HG03442 (cell line): Measurements from ENCODE around the gene BABAM1.

Experiments
- ATAC-seq: cut with Tn5 transposase; IDR thresholded peaks from one replicate; pipeline ENCODE4 v1.9.1; 2021; ENCODE audit warnings: mild to moderate bottlenecking, moderate library complexity; ENCODE audit not compliant: unreplicated experiment

BABAM1 gene

DNA sequence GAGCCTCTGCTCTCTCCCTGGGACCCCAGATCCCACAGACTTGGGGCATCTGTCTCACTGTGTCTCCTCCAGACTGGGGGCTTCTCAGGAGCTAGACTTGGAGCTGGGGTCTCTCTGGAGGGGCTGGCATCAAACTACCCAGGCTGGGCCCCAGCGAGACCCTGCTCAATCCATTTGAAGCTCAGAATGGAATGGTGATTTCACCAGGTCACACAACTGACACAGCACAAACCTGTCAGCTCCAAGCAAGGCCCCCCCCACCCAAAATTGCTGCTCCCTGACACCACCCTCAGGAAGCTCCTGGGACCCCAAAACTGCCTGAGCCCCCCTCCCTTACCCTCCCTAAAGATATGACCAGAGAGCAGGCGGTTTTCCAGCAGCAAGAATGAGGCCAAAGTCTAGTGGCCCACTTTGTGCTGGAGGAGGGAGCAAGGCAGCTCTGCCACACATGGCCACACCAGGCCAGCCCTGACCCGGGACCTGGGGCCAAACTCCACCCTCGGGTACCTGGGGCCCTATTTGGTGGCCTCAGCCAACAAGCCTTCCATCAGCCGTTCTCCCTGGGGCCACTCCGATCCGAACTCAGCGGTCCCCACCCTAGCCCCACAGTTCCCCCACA lies 23.9 kb upstream of the BABAM1 start:
- no peak for ATAC-seq

DNA sequence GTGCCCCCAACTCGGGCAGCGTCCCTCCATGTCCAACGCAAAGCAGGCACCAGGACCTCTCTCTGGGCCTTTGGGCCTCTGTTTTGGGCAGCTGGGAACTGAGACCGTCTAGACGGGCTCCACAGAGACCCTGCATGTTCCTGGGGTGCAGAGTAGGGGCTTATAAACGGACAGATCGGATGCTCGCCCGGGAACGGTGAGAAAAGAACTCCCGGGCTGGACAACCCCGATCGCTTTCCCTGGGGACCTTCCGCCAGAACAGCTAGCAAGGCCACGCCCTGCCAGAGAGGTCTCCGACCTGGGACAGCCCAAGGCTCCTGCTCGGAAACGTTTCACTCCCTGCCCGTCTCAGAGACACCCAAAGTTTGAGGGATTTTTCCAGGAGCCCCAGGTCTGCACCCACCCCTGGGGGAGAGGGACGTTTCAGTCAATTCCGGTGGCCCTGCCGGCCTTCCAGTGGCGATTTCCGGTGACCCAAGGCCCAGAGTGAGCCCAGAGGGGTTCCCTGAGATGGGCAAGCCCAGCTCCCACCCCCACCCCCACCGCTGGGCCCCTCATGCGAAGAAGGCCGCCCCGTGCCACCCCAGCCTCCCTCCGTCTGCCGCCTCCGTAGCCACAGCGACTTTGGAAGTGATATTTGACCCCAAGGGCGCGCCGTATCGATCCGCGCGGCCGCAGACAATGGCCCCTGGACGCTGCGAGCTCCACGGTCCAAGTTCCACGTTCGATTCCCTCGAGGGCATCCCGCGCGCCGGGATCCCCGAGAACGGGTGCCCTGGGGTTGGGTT lies 23.2 kb upstream of the BABAM1 start:
- no peak for ATAC-seq

DNA sequence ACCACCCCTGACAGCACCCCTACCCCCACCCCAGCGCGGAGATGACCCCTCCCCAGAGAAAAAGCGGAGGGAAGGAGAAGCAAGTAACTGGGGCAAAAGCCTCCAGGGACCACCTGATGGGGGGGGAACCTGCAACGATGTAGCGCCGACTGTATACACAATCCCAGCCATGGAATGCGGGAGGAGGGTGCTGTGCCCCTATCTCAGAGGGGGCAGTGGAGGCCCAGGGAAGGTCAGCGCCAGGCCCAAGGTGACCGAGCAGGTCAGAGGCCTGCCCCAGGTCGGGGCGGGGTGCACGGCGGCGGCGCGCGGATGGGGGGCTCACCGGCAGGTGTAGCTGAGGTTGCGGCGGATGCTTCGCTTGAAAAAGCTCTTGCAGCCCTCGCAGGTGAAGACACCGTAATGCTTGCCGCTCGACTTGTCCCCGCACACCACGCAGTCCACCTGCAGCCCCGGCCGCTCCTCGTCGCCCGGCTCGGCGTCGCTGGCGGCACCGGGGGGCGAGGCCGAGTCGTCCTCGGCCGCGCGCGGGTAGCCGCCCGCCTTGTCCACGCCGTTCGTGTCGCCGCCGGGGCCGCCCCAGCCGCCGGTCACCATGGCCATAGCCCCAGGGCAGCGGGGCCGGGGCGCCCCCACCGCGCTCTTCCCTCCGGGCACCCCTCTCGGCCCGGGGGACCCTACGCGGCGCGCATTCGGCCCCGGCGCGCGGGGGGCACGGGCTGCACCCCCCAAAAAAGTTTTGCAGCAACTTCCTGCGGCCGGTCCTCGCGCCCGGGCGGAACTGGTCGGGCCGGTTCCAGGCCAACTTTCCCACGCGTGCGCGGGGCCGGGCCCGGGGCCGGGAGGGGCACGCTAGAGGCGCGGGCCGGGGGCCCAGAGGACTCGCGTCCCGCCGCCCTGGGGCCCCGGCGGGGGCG lies 22.4 kb upstream of the BABAM1 start:
- peak; percentile 17 for ATAC-seq

DNA sequence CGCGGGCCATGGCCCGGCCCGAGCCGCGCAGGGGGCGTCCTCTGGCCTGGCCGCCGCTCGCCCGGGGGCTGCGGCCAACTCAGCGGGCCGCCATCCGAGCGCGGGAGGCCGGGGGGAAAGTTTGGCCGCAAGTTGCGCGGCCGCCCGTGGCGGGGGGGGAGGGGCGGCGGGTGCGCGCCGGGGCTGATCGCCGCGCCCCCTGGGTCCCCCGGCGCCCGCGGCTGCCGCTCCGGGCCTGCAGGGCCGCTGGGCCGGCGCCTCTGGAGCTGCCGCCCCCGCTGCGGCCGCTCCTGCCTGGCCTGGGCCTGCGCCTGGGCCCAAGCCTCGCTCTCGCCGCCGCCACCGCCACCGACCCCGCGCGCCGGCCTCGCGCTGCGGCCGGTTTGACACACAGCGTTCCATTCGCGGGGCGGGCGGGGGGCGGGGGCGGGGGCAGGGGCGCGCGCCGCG lies 21.7 kb upstream of the BABAM1 start, which contains the start of gene NR2F6:
TSS of gene NR2F6 (minus strand) at position 385 of the 450 bp plus-strand sequence. CDS start 699 bp downstream, outside the sequence.
- no peak for ATAC-seq

DNA sequence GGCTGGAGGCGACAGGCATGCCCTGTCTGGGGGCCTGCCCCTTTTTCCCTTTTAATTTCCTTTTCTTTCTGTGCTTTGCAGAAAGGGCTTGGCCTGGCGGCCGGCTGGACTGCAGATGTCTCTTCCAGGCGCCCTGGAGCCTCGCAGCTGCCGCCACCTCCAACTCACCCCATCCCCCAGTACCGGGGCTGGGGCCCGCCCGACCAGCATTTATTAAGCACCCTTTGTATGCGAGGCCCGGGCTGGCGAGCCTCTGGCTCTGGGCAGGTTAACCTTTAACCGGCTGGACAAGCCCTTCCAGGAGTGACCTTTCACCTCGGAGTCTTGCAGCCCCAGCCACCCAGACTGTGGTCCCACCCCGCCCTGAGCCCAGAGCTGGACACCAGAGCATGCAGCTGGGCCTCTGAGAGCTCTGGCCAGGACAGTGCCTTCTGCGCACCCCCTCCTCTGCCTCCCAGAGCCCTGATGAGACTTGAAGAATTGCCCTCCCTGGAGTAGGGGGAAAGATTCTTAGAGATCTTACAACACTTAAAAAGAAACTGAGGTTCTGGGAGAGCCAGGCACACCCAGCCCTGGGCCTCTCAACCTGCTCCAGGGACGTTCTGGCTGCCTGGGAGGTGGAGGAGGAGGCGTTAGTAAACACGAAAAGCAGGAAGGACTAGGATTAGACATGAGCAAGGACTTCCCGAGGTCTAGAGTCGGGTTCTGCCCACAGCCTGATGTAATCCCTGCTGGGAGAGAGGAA lies 20.4 kb upstream of the BABAM1 start:
- no peak for ATAC-seq

DNA sequence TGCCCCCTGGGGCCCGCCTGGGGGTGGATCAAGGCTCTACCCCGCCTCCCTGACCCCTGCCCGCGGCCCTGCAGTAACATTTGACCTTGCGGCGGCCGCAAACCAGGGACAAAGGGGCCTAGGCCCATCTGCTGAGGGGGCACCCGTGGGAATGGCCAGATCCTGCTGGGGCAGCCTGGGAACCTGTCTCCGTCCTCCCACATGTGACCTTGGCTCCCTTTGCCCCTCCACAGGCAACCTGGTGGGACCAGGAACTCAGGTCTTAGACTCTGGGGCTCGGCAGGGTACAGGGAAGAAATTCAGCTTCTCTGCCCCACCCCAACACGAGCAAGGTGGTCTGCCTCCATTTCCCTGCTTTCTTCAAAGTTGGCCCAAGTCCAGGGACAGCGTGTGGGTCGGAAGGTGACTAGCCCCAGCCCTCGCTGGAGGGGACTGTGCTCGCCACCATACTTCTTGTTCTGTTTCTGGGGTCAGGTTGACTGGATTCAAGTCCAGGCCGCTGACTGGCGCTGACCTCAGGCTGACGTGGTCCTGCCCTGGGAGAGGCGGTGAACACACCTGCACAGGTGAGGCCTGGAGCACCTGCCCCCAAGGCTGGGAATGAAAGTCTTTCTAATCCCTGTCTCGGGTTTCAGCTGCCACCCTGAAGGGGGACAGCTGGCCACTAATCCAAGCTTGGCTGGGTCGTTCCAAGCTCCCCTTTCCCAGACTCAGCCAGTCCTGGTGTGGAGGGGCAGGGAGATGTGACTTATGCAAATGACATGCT lies 19.0 kb upstream of the BABAM1 start:
- no peak for ATAC-seq

DNA sequence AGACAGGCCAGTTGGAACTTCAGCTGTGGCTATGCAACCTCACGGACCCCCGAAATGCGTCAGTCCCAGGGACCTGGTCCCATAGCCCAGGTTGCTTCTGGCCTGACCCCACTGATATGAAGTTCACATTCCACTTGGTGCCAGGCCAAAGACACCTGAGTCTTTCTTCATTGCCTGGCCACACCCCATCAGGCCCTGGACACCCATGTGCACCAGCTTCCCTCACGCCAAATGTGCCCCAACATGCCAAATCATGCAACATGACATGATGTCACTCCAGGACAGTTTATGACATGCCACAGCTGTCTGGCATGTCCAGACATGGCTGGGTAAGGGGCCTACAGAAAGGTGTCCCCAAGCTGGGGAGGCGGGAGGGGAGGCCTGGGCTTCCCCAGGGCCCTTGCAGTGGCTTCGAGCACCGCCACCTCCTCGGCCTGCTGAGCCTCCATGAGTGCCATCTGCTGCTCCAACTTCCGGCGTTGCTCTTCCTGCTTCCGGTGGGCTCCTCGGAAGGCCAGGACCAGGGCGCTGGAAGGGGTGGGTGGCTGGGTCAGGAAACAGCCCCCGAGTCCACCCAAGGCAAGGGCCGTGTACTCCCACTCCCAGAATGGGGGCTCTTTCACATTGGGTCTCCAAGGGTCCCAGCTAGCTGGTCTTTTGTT lies 17.2 kb upstream of the BABAM1 start:
- no peak for ATAC-seq

DNA sequence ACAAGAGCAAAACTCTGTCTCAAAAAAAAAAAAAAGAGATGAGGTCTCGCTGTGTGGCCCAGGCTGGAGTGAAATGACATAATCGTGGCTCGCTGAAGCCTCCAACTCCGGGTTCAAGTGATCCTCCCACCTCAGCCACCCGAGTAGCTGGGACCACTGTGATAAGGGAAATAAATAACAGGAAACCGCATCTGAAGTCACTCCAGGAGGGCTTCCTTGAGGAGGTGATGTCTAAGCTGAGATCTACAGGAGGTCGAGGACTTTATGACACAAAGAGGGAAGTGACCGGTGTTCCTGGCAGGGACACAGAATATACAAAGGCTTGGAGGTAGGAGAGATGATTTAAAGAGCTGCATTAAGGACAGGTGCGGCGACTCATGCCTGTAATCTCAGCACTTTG lies 12.6 kb upstream of the BABAM1 start:
- no peak for ATAC-seq

DNA sequence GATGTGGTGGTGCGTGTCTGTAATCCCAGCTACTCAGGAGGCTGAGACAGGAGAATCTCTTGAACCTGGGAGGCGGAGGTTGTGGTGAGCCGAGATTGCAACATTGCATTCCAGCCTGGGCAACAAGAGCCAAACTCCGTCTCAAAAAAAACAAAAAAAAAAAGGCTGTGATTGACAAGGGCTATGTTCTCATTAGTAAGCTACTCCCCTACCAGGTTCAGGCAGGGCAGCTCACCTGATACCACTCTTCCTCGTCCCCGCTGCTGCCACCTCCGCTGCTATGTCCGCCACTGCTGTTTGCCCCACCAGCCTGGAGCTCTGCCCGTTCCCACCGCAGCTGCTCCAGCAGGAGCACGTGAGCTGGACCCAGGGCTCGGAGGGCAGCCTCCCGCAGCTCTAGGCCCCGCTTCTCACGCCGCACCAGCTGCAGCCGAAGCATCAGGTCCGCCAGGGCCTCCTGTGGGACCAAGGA lies 12.1 kb upstream of the BABAM1 start:
- ATAC-seq, result no peak

DNA sequence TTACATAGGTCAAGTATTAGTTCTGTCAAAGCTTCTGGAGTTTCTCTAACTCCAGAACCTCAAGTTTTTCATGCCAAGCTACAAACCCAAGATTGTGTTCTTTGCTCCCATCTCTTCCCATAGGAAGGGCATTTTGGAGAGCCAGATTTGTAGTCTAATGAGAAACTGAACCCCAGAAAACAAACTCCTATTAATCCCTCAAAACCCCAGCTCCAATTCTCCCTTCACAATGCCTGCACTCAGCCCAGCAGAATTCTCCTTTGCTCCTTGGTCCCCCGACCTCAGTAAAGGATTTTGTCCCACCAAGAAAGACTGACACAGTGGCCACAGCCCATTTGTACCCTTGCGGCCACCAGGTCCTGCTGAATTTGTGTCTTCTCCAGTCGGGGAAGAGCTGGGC lies 11.1 kb upstream of the BABAM1 start:
- ATAC-seq, result no peak

DNA sequence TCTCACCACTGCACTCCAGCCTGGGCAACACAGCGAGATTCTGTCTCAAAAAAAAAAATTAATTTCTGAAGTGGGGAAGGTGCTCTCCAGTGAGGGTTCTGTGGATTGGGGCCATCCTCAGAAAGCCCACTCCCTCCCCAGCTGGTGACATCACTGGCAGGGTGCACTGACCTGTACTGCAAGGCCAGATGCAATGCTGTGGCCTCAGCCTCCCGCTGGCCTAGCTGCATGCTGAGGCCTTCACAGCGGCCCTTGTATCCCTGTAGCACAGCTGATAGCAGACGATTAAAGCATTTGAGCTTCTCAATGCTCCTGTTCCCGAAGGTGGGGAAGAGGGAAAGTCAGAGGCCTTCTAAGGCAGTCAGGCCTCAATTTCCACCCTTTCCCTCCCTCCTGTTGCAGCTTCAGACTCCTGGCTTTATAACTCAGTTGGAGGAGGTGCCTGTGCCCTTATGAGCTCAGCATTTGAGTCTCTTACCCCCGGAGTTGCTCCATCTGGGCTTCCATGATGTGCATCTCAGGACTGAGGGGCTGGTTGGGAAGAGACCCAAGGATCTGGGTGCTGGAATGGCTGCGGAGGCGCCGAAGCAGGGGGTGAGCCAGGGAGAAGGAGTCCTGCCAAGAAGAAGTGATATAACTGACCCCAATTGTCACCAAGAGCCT lies 8.0 kb upstream of the BABAM1 start:
- ATAC-seq, result no peak

DNA sequence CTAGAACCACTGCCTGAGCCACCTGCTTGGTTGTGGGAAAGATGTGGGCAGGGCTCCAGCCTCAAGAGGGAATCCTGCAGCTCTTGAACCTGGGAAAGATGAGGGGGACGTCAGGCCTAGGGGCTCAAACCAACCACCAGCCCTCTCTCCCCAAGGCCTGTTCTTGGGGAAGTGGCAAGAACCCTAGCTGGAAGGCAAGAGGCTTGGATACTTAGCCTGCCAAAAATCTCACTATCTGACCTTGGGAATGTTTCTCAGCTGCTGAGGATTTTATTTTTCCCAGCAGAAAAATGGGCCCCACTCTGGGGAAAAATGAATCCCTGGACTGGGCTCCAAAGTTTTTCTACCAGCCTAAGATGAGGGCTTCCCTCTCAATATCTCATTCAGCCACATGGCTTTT lies 7.3 kb upstream of the BABAM1 start:
- no peak for ATAC-seq

DNA sequence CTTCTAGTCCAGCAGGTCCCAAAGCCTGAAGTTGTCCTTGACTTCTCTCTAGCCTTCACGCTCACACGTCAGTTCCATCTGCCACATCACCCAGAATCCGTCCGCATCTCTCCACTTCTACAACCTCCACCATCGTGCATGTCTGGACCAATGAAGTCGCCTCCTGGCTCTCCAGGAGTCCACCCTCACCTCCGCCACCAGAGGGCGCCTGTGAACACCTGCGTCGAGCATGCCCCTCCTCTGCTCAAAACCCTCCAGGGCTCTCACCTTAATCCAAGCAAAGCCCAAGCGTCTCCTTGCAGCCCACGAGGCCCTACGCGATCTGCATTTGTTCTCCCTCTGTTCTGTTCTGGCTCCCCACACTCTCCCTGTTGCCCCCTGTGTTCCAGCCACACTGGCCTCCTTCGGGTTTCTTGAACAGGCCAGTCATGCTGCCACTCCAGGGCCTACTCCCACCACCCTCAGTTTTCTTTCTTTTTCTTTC lies 6.4 kb upstream of the BABAM1 start:
- ATAC-seq, result peak; percentile 66

DNA sequence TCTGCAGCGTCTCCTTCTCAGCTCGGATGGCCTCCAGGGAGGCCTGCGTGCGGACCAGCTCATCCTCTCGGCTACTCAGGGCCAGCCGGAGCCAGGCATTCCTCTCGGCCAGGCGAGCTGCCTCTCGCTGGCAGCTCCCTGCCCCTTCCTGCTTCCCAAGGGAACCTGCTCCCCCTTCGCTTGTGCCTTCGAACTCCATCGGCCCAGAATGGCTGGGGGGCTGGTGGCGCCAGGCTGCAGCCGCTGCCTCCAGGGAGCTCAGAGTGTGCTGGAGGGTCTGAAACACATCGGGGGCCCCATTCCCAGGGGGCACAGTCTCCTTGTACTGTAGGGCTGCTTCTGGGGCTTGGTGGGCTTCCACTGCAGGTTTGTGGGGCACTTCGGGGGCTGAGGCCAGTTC lies 4.7 kb upstream of the BABAM1 start:
- no peak for ATAC-seq

DNA sequence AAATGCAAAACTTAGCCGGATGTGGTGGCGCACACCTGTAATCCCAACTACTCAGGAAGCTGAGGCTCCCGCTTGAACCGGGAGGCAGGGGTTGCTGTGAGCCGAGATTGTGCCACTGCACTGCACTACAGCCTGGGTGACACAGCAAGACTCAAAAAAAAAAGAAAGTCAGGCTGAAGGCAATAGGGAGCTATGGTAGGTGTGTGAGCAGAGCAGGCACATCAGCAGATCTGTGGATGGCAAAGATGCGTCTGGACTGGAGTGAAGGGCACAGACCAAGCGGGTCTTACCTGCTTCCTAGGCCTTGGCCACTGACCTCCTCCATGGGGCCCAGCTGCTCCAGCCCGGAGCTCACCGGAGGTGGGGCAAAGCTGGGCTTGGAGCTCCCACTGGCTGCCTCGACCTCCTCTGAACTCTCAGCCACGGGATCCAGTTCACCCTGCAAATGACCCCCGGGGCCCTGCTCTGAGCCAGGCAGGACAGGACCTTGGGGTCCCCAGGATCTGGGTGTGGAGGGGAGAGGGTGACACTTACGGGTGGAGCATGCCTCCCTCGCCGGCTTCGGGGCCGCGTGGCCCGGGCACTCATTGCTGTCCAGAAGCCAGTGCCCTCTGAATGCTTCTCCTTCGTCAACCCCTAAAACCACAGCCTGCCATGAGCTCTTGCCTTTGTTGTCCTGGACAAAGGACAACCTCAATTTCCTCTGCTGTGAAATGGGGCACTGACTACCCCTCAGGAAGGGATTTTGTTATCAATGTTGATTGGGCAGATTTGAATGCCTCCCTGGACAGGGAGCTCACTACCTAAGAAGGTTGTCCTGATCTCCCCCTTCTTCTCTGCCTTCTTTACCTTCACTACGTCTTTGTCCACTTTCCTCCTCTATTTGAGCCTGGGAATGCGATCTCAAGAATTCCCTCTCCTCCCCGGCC lies 3.3 kb upstream of the BABAM1 start:
- no peak for ATAC-seq

DNA sequence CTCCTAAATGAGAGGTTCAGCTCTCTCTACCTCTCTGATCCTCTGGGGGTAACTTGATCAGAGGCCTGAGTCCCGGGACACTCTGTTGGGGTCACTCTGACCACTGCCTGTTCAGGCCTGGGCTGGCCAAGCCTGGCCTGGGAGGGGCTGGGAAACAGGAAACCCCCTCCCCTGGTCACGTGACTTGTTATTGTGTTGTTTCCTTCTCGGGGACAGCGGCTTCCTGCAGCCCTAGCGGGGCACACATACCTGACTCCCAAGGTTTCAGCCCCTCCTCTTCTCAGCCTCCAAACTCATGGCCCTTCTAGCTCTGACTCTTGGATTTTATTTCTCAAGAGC lies 2.6 kb upstream of the BABAM1 start, which contains the start of gene USHBP1:
TSS of gene USHBP1 (minus strand) at position 105 of the 339 bp plus-strand sequence. CDS start 446 bp downstream, outside the sequence.
- no peak for ATAC-seq

DNA sequence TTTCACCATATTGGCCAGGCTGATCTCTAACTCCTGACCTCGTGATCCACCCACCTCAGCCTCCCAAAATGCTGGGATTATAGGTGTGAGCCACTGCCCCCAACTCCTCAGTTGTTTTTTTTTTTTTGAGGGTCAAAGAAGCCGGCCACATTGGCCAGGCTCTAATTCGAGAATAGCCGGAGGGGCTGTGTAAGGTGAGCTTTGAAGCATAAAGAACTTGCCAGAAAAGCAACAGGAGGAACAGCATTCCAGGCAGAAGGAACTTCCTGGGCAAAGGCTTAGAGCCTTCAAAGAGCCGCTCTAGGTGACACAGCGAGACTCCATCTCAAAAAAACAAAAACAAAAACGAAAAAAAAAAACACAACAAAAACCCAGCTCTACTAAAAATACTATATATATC lies 1.2 kb upstream of the BABAM1 start:
- no peak for ATAC-seq

DNA sequence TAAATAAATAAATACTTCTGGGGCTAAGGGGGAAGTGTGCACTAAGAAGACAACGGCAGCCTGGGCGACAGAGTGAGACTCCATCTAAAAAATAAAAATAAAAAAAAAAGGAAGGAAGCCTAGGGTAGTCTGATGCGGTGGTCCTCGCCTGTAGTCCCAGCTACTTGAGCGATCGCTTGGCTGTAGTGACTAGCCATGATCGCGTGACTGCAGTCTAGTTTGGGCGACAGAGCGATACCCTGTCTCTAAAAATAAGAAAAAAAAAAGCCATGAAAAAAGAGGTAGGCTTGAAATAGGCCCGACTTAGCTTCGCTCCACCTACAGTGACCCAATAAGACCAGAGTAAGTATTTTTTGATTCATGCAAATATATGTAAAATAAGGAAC lies 661 bp upstream of the BABAM1 start:
- no peak for ATAC-seq
